ENCODE data around the gene ADAM12.

The ADAM12 gene

GRCh38 chr10:126387931-126388911 is at the start of gene ADAM12:
Gene ADAM12 (minus strand): TSS chr10:126388477. CDS start chr10:126388145, 332 bp downstream.
- DNase-seq (ENCODE audit: insufficient read length, low spot score) = no peak
- no peak for TF ChIP-seq POLR2A (IDR thresholded peaks at IDR 0.05; ENCODE audit: low read depth, low read length)
- no peak for FAIRE-seq

DNA sequence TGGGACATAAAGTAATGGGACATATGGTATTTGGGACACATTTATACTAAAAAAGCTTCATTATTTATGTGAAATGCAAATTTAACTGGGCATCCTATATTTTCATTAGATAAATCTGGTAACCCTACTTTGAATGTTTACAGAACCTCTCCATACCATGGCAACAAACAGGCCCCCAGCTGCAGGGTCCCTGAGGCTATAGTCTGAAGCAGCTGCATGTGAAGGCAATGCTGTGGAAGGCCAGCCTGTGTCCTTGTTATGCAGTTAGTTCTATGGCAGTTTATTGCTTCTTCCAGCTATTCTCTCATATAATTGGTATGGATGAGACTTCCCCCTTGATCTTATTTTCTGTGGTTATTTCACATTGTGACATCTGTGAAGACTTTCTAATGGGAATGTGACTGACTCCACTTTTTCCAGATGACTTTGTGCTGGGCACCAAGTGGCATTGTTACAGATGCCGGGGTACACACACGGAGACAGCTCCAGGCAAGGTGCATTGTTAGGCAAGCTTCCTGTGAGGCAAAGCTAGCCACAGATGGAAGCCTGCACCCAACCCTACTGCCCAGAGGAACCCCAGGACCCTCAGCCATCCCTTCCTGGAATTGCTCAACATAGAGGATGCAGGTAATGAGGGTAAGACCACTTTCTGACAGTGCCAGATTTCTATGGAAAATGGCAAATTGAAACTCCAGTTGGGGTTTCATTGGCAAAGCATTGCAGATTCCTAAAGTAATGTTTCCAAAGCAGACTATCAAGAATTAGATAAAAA is 49.5 kb upstream of the ADAM12 start:
- TF ChIP-seq POLR2A (IDR thresholded peaks at IDR 0.05; ENCODE audit: low read depth, low read length) = no peak
- FAIRE-seq (no peak), DNase-seq (ENCODE audit: insufficient read length, low spot score) (no peak)

- TF ChIP-seq POLR2A (IDR thresholded peaks at IDR 0.05; ENCODE audit: low read depth, low read length) = no peak
- FAIRE-seq (no peak), DNase-seq (ENCODE audit: insufficient read length, low spot score) (no peak)
Observed at GRCh38 chr10:126434235-126434634, 46.0 kb upstream of the ADAM12 start.

- TF ChIP-seq POLR2A (IDR thresholded peaks at IDR 0.05; ENCODE audit: low read depth, low read length) = no peak
- FAIRE-seq (peak; percentile 62), DNase-seq (ENCODE audit: insufficient read length, low spot score) (no peak)
Observed at GRCh38 chr10:126433351-126433750, 45.1 kb upstream of the ADAM12 start.

GRCh38 chr10:126432507-126432906 is 44.2 kb upstream of the ADAM12 start:
- no peak for TF ChIP-seq POLR2A (IDR thresholded peaks at IDR 0.05; ENCODE audit: low read depth, low read length)
- DNase-seq (ENCODE audit: insufficient read length, low spot score) (no peak), FAIRE-seq (no peak)

DNA sequence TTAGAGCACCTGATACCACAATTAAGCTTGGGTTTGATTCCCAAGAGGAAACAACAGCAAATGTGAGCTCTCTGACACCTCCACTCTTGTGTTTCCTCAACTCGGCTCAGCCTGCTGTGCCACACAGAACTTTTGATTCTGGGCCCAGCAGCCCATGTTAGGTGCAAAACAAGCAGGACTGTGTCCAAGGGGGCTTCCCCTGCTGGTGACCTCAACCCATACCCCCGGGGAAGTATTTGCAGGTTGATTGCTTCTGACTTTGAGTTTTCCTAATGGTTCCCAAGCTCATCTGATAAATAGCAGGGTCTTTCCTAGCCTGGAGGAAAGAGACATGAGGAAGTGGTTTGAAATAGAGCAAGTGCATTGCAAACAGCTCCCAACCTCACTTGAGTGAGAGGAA is 43.5 kb upstream of the ADAM12 start:
- no peak for DNase-seq (ENCODE audit: insufficient read length, low spot score)
- no peak for TF ChIP-seq POLR2A (IDR thresholded peaks at IDR 0.05; ENCODE audit: low read depth, low read length)
- FAIRE-seq = no peak

DNA sequence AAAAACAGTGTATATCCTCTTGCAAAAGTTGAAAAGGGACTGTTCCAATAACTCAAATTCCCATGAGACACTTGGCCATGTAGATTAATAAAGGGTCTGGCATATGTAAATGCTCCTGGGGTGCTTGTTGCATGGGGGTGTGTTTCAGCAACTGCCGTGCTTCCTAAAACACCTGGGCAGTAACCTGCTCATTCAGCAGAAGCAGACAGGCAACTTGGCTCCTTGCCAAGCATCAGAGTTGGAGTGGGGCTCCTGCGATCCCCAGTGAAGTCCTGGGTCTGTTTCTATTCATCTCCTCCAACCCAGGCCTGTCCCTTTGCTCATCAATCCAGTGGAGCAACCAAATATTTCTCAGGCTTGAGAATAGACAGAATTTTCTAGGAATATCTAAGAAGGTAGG is 42.2 kb upstream of the ADAM12 start:
- FAIRE-seq (no peak), DNase-seq (ENCODE audit: insufficient read length, low spot score) (no peak)
- no peak for TF ChIP-seq POLR2A (IDR thresholded peaks at IDR 0.05; ENCODE audit: low read depth, low read length)

DNA sequence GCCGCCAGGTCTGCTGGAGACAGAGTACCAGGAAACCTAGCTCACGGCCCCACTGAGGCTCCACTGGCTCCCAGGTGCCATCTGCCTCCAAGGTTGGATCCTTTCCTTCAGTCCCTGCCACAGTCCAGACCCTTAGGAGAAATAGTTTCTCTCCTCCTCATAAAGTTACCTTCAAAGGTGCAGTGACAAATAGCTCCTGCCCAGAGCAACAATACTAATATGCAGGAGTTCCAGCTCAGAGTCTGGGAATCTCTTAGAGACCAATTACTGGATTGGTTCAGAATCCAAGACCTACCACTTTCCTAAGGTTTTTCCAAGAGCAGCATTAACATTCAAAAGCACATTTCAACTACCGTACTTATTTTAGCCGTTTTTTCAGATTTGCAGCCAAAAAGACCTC is 41.0 kb upstream of the ADAM12 start:
- no peak for TF ChIP-seq POLR2A (IDR thresholded peaks at IDR 0.05; ENCODE audit: low read depth, low read length)
- FAIRE-seq = no peak
- DNase-seq (ENCODE audit: insufficient read length, low spot score) = no peak

DNA sequence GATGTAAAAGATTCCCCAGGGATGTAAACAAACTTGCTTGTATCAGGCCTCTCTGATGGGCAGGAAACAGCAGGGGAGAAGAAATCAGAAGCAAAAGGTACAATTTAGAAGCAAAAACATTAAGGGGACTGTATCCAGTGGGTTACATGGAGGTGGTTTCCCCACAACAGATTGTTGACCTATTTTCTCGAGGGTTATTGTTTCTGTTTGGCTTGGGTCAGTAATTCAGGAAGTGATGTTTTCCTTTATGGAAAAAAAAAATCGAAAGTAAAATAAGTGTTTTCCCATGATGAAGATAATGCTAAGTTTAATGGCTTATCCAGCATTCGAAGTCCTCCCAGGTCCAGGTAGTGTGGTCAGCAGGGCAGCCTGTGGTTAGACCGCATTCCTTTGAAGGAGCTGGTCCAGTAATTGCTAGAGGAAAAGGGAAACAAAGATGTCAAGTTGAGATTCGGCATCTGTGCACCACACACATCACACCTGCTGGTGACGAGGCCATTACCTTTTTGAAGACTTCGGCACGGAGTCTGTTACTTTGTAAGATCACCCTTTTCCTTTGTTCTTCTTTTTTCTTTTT is 37.3 kb upstream of the ADAM12 start:
- no peak for TF ChIP-seq POLR2A (IDR thresholded peaks at IDR 0.05; ENCODE audit: low read depth, low read length)
- FAIRE-seq (no peak), DNase-seq (ENCODE audit: insufficient read length, low spot score) (no peak)

- no peak for TF ChIP-seq POLR2A (IDR thresholded peaks at IDR 0.05; ENCODE audit: low read depth, low read length)
- no peak for DNase-seq (ENCODE audit: insufficient read length, low spot score)
Observed at GRCh38 chr10:126425032-126425431, 36.8 kb upstream of the ADAM12 start.

GRCh38 chr10:126423732-126424491 is 35.6 kb upstream of the ADAM12 start:
- no peak for DNase-seq (ENCODE audit: insufficient read length, low spot score)
- FAIRE-seq = no peak
- TF ChIP-seq POLR2A (IDR thresholded peaks at IDR 0.05; ENCODE audit: low read depth, low read length) = no peak

More at GRCh38 chr10:126425032-126425431, 36.8 kb upstream of the ADAM12 start:
- no peak for FAIRE-seq

DNA sequence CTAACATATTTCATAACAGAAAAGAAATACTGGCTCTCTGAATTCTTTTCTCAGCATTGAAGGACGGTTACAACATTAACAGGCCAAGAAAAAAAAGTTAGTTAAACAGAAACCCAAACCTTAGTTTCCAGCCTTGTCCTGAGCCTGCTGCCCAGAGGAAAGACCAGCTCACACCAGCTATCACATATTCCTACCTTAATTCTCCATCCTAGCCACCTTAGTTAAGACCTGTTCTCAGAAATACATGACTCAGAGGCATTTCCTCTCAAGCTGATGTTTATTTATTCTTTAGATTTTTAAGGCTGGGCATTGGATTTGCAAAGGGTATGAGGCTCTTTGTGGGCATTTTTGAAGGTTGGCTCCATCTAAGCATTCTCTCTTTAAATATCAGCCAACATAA is 34.3 kb upstream of the ADAM12 start:
- no peak for TF ChIP-seq POLR2A (IDR thresholded peaks at IDR 0.05; ENCODE audit: low read depth, low read length)
- DNase-seq (ENCODE audit: insufficient read length, low spot score) = no peak
- FAIRE-seq = no peak

GRCh38 chr10:126421756-126422256 is 33.5 kb upstream of the ADAM12 start:
- DNase-seq (ENCODE audit: insufficient read length, low spot score) (peak; percentile 25), FAIRE-seq (peak; percentile 98)
- TF ChIP-seq POLR2A (IDR thresholded peaks at IDR 0.05; ENCODE audit: low read depth, low read length) = peak; percentile 21; the same call in 1 of the 2 replicates

All from H54 (cell line).